Melanocyte of skin (primary cell): ENCODE measurements around the gene RORB. TPM values are rescaled to one million over a fixed set of nuclear protein-coding genes. Genes with fewer than 3 reads are reported as not detected.

Experiments
- total RNA-seq, 2 donors: library from RNA; depleted of rRNA; stranded (reverse); fragments of >200 nt; gene quantifications; 2 replicates each; pipeline ENCODE4 v1.2.3, GENCODE V29; 2012

The RORB gene
- 1 to 10 TPM in 1 of 2 donors, under 1 TPM in 1; under 0.01 to 1.0 TPM for total RNA-seq

GRCh38 chr9:74496819-74497747, at the start of gene RORB:
Gene RORB (plus strand): TSS chr9:74497335. CDS start chr9:74497977, 642 bp downstream.

